Measurements from ENCODE around the gene NEMF.
"Not testable (repeated sequence)": the region's sequence is repeated elsewhere in the genome, so short reads cannot be mapped to it uniquely, and the experiment has no call there.

NEMF gene

DNA sequence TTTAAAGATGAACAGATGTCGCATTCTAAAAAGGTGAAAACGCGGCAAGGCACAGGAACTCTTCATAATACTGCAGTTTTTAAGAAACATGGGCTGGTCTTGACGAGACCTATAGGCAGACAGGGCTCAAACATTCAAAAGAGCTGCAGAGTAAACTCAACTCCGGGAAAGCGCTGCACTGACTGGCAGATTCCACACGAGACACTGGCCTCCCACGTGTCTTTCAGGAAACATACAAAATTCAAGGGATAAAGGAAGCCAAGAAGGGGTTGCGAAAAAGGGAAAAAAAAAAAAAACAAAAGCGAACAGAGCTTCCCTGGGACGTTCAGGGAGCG, 39.7 kb upstream of the NEMF start:
- H3K4me3 Mint-ChIP-seq = peak overlapping the region; percentile 99
- H3K27me3 Mint-ChIP-seq = no peaks in the 10 kb centered on the region
- peak overlapping the region; percentile 99 for H3K27ac Mint-ChIP-seq
- CTCF ChIA-PET = interaction anchor here (0.7 to 2.7 kb wide), 12 partner anchors 13 to 210 kb away, joined by 3 to 13 read pairs (median 3); partner anchors contain the start of gene NEMF
- H3K36me3 Mint-ChIP-seq = peaks cover 42% of the 10 kb centered on the region
- H3K9me3 Mint-ChIP-seq = no peaks in the 10 kb centered on the region
- DNase-seq = peak; percentile 67
- H3K4me1 Mint-ChIP-seq = peaks cover 30% of the 10 kb centered on the region

- no peak overlapping the region for H3K27ac Mint-ChIP-seq
- H3K36me3 Mint-ChIP-seq = peaks cover 13% of the 10 kb centered on the region
- H3K4me1 Mint-ChIP-seq = peaks cover 40% of the 10 kb centered on the region
- no peak overlapping the region for H3K4me3 Mint-ChIP-seq
- CTCF ChIA-PET = interaction anchor here (1.1 to 1.2 kb wide), 2 partner anchors 9 to 157 kb away, joined by 3 to 8 read pairs; no protein-coding TSS in a partner anchor
- H3K9me3 Mint-ChIP-seq = no peaks in the 10 kb centered on the region
- no peak for DNase-seq
- no peaks in the 10 kb centered on the region for H3K27me3 Mint-ChIP-seq
Observed at GRCh38 chr14:49888293-49888692, 35.7 kb upstream of the NEMF start.

DNA sequence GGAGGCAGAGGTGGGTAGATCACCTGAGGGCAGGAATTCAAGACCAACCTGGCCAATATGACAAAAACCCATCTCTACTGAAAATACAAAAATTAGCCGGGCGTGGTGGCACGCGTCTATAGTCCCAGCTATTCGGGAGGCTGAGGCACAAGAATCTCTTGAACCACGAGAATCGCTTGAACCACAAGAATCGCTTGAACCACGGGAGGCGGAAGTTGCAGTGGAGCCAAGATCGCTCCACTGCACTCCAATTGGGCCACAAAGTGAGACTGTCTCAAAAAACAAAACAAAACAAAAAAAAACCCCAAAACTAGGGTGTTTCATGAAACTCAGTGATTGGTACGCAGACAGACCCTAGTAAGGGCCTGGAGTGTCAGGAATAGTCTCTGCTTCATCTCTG, 33.9 kb upstream of the NEMF start:
- no peak for DNase-seq
- Mint-ChIP-seq H3K36me3 (peaks cover 6% of the 10 kb centered on the region), H3K9me3 (no peaks in the 10 kb centered on the region), H3K4me1 (peaks cover 39% of the 10 kb centered on the region), H3K27me3 (no peaks in the 10 kb centered on the region), H3K4me3 (no peak overlapping the region), H3K27ac (peak overlapping the region; percentile 62)
- CTCF ChIA-PET = interaction anchor here (1.6 kb wide), 1 partner anchor 21 kb away, joined by 3 read pairs; no protein-coding TSS in a partner anchor

DNA sequence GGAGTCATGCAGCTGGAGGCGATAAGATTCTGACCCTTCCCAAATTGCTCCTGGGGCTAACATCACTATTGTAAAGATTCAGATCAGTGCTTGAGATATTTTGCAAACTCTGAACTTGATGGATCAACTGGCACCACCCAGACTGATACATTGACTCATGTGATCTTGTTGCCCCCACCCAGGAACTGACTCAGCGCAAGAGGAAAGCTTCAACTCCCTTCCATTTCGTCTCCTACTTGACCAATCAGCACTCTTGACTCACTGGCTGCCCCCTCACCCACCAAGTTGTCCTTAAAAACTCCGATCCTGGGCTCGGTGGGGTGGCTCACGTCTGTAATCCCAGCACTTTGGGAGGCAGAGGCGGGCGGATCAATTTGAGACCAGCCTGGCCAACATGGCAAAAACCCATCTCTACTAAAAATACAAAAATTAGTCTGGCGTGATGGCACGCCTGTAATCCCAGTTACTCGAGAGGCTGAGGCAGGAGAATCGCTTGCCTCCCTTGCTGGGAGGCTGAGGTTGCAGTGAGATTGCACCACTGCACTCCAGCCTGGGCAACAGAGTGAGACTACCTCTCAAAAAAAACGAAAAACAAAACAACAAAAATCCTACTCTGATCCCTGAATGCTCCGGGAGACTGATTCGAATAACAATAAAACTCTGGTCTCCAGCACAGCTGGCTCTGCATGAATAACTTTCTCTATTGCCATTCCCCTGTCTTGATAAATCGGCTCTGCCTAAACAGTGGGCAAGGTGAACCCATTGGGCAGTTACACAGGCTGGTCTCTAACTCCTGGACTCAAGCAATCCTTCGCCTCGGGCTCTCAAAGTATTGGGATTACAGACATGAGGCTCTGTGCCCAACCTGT, 30.5 kb upstream of the NEMF start:
- CTCF ChIA-PET = no interaction called here
- Mint-ChIP-seq H3K36me3 (peaks cover 8% of the 10 kb centered on the region), H3K4me1 (peaks cover 47% of the 10 kb centered on the region), H3K27ac (no peak overlapping the region), H3K9me3 (no peaks in the 10 kb centered on the region), H3K27me3 (no peaks in the 10 kb centered on the region), H3K4me3 (no peak overlapping the region)
- no peak for DNase-seq

DNA sequence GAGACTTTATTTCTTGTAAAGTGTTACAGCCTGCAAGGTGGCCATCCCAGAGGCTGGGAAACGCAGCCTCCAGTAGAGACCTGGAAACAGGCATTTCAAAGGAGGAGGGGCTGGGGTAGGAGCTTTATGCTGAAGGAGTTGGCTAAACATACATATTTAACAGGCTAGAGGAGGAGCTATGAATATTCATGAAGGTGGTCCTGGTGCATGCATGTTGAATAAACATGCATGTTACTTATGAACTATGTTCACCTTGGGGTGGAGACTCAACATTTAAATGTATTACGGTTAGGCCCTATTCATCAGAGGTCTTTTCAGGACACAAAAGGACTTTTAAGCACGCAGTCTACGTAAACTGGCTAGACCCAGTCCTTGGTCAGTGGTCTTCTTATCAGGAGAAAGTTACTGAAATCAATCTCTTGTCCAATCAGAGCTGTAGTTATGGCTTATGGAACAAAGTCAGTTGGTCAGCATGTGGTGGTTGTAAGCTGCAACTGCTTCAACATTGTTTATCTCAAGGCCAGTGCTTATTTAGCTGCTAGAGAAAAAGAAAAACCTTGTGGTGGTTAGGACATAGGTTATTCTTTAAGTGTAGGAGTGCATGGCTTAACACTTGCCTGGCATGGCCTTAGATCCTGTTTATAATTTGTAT, 28.9 kb upstream of the NEMF start:
- H3K36me3 Mint-ChIP-seq = peaks cover 5% of the 10 kb centered on the region
- no peak overlapping the region for H3K27ac Mint-ChIP-seq
- CTCF ChIA-PET = interaction anchor here (0.6 to 1.5 kb wide), 6 partner anchors 26 to 380 kb away, joined by 3 to 7 read pairs (median 4); no protein-coding TSS in a partner anchor
- DNase-seq = no peak
- peaks cover 38% of the 10 kb centered on the region for H3K4me1 Mint-ChIP-seq
- H3K9me3 Mint-ChIP-seq = no peaks in the 10 kb centered on the region
- H3K4me3 Mint-ChIP-seq = no peak overlapping the region
- no peaks in the 10 kb centered on the region for H3K27me3 Mint-ChIP-seq

DNA sequence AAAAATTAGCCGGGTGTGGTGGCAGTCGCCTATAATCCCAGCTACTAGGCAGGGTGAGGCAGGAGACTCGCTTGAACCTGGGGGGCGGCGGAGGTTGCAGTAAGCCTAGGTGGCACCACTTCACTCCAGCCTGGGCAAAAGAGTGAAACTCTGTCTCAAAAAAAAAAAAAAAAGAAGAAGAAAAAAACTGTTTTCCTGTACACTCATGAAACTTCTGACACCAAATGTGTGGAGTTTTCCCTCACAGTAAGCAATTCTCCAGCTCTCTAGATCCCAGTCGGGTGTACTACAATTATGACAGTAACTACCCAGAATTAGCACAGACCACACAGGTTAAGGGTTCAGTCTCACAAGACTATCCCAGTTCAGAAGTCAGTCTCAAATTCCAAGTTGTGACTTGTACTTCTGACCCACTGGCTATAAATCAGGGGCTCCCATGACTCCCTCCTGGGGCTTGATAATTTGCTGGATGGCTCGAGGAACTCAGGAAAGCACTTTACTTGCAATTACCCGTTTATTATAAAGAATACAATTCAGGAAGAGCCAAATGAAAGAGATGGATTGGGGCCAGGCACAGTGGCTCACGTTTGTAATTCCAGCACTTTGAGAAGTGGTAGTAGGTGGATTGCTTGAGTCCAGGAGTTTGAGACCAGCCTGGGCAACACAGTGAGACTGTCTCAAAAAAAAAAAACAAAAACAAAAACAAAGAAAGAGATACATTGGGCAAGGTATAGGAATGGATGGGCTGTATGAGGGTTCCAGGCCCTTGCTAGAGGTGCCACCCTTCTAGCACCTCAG, 27.9 kb upstream of the NEMF start:
- Mint-ChIP-seq H3K4me1 (peaks cover 33% of the 10 kb centered on the region), H3K27me3 (no peaks in the 10 kb centered on the region), H3K9me3 (no peaks in the 10 kb centered on the region), H3K4me3 (no peak overlapping the region), H3K27ac (peak overlapping the region; percentile 69), H3K36me3 (peaks cover 4% of the 10 kb centered on the region)
- DNase-seq = no peak
- CTCF ChIA-PET = interaction anchor here (0.6 to 2.2 kb wide), 29 partner anchors 10 to 352 kb away, joined by 3 to 21 read pairs (median 6); partner anchors contain the start of gene NEMF

DNA sequence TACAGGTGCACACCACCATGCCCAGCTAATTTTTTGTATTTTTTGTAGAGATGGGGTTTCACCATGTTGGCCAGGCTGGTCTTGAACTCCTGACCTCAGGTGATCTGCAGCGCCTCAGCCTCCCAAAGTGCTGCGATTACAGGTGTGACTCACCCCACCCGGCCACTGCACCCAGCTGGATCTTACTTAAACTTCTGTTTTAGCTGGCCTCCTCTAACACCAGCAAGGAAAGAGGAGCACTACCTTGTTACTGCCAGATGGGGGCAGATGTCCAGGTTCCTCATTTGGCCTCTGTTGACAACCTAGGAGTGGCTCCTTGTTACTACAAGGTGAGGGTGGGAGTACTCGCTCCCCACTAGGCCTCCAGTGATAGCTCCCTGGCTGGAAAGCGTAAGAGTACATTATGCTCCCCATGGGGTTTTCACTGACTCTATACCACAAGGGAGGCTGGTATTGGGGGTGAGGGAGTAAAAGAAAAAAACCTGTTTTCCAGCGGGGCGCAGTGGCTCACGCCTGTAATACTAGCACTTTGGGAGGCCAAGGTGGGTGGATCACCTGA, 27.1 kb upstream of the NEMF start:
- peaks cover 2% of the 10 kb centered on the region for H3K36me3 Mint-ChIP-seq
- H3K4me1 Mint-ChIP-seq = peaks cover 30% of the 10 kb centered on the region
- peak; percentile 69 for DNase-seq
- CTCF ChIA-PET = interaction anchor here (0.6 to 2.2 kb wide), 30 partner anchors 9 to 849 kb away, joined by 3 to 21 read pairs (median 5); partner anchors contain the start of gene NEMF
- H3K4me3 Mint-ChIP-seq = no peak overlapping the region
- no peaks in the 10 kb centered on the region for H3K9me3 Mint-ChIP-seq
- H3K27ac Mint-ChIP-seq = peak overlapping the region; percentile 68
- H3K27me3 Mint-ChIP-seq = peaks cover 4% of the 10 kb centered on the region

DNA sequence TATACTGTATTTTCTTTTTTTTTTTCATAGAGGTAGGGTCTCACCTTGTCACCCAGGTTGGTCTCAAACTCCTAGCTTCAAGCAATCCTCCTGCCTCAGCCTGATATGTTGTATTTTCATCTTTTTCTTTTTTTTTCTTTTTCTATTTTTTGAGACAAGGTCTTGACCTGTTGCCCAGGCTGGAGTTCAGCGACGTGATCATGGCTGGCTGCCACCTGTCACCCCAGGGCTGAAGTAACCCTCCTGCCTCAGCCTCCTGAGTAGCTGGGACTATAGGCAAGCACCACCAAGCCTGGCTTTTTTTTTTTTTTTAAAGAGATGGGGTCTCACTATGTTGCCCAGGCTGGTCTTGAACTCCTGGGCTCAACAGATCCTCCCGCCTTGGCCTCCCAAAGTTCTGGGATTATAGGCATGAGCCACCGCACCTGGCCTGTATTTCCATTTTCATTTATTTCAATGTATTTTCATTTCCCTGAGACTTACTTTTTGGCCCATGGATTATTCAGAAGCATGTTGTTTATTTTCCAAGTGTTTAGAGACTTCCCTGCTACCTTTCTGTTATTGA, 24.1 kb upstream of the NEMF start:
- no peak for DNase-seq
- H3K27ac Mint-ChIP-seq = no peak overlapping the region
- H3K4me3 Mint-ChIP-seq = no peak overlapping the region
- CTCF ChIA-PET = interaction anchor here (0.6 to 0.7 kb wide), 2 partner anchors 9 to 15 kb away, joined by 3 to 4 read pairs; no protein-coding TSS in a partner anchor
- H3K9me3 Mint-ChIP-seq = no peaks in the 10 kb centered on the region
- peaks cover 23% of the 10 kb centered on the region for H3K4me1 Mint-ChIP-seq
- peaks cover 2% of the 10 kb centered on the region for H3K36me3 Mint-ChIP-seq
- H3K27me3 Mint-ChIP-seq = peaks cover 8% of the 10 kb centered on the region

DNA sequence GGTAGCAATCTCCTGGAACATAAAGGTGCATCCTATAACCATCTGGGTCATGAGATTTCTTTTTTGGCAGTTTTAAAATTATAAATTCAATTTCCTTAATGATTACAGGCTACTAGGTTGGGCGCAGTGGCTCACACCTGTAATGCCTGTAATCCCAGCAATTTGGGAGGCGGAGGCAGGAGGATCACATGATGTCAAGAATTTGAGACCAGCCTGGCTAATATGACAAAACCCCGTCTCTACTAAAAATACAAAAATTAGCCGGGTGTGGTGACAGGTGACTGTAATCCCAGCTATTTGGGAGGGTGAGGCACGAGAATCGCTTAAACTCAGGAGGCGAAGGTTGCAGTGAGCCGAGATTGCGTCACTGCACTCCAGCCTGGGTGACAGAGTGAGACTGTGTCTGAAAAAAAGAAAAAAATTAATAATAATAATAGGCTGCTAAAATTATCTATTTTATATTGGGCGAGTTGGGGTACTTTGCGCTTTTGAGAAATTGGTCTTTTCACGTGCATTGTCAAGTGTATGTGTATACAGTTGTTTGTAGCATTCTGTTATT, 23.1 kb upstream of the NEMF start:
- CTCF ChIA-PET = interaction anchor here (0.6 to 1.2 kb wide), 3 partner anchors 8 to 15 kb away, joined by 3 to 4 read pairs (median 4); no protein-coding TSS in a partner anchor
- peaks cover 8% of the 10 kb centered on the region for H3K27me3 Mint-ChIP-seq

GRCh38 chr14:49873548-49873947, 21.0 kb upstream of the NEMF start:
- H3K36me3 Mint-ChIP-seq, H3K9me3 Mint-ChIP-seq, DNase-seq, H3K27ac Mint-ChIP-seq, H3K27me3 Mint-ChIP-seq, H3K4me3 Mint-ChIP-seq: not testable (repeated sequence)
- CTCF ChIA-PET = interaction anchor here (1.5 kb wide), 1 partner anchor 11 kb away, joined by 3 read pairs; no protein-coding TSS in a partner anchor
- H3K4me1 Mint-ChIP-seq = peaks cover 21% of the 10 kb centered on the region

More for the DNA sequence above, 23.1 kb upstream of the NEMF start:
- DNase-seq = no peak
- Mint-ChIP-seq H3K36me3 (peaks cover 1% of the 10 kb centered on the region), H3K27ac (no peak overlapping the region), H3K4me3 (no peak overlapping the region), H3K4me1 (peaks cover 23% of the 10 kb centered on the region), H3K9me3 (no peaks in the 10 kb centered on the region)

DNA sequence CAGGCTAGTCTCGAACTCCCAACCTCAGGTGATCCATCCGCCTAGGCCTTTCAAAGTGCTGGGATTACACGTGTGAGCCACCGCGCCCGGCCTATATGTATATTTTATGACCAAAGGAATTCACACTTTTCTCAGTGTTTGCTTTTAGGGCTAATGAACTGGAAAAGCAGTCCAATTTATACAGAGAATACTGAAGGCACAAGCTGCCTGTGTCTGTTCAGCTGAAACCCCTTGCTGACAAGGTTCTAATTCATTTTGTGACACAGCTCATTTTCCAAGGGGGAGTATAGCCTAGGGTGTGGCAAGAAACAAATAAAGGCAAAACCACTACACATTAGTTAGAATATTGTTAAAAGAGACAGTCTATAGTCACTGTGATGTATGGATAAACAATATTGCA, 18.3 kb upstream of the NEMF start:
- no peak overlapping the region for H3K27ac Mint-ChIP-seq
- CTCF ChIA-PET = interaction anchor here (1.6 kb wide), 1 partner anchor 9 kb away, joined by 5 read pairs; no protein-coding TSS in a partner anchor
- H3K4me3 Mint-ChIP-seq = no peak overlapping the region
- peaks cover 27% of the 10 kb centered on the region for H3K4me1 Mint-ChIP-seq
- H3K36me3 Mint-ChIP-seq = no peaks in the 10 kb centered on the region
- H3K27me3 Mint-ChIP-seq = peaks cover 8% of the 10 kb centered on the region
- no peak for DNase-seq
- no peaks in the 10 kb centered on the region for H3K9me3 Mint-ChIP-seq

- peaks cover 27% of the 10 kb centered on the region for H3K4me1 Mint-ChIP-seq
- peak overlapping the region; percentile 84 for H3K4me3 Mint-ChIP-seq
- CTCF ChIA-PET = interaction anchor here (0.6 to 1.9 kb wide), 10 partner anchors 11 to 239 kb away, joined by 3 to 9 read pairs (median 5); no protein-coding TSS in a partner anchor
- no peaks in the 10 kb centered on the region for H3K27me3 Mint-ChIP-seq
- H3K36me3 Mint-ChIP-seq = no peaks in the 10 kb centered on the region
- peak overlapping the region; percentile 96 for H3K27ac Mint-ChIP-seq
- H3K9me3 Mint-ChIP-seq = no peaks in the 10 kb centered on the region
- DNase-seq = no peak
Observed at GRCh38 chr14:49868720-49869114, 16.1 kb upstream of the NEMF start.

All from activated naive CD4-positive, alpha-beta T cell treated with anti-CD3 and anti-CD28 coated beads, Interleukin-2, amount 10 ng/mL, durations not matched to agents 7 days and 5 days (primary cell).